LNCaP clone FGC (cell line): ENCODE measurements around the gene SPACA6.
"Not testable (repeated sequence)": the region's sequence is repeated elsewhere in the genome, so short reads cannot be mapped to it uniquely, and the experiment has no call there.

ENCODE experiments used
- DNase-seq: peaks from one replicate; pipeline ENCODE4 v3.0.0-alpha.2; 2011; ENCODE audit warnings: low read depth
- H3K4me3 ChIP-seq: 2 replicates; pipeline ENCODE4 v1.5.1; 2011; ENCODE audit warnings: mild to moderate bottlenecking, low read depth, low read length, control low read depth
- TF ChIP-seq, protein P1 (sequence below): IDR thresholded peaks from 2 replicates; pipeline ENCODE4 v1.5.1; 2012; ENCODE audit warnings: mild to moderate bottlenecking; ENCODE audit not compliant: control insufficient read depth, insufficient read depth; ENCODE audit errors: extremely low read depth

The SPACA6 gene

DNA sequence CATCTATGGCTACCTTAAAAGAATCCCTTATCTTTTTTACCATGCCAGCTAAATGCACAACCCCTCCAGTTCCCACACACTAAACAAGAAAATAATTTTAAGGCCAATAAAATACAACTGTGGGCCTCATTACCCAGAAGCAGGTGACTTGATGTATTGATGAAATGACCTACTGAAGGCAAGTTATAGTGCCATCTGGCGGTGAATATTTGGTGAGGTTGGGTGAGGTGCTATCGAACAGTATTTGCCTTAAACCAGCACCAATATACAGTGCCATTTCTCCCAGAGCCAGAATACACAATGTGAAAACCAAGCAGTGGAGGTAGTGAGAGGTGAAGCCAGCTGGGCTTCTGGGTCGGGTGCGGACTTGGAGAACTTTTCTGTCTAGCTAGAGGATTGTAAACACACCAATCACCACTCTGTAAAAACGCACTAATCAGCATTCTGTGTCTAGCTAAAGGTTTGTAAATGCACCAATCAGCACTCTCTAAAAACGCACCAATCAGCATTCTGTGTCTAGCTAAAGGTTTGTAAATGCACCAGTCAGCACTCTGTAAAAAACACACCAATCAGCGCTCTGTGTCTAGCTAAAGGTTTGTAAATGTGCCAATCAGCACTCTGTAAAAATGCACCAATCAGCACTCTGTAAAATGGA is 17.1 kb upstream of the SPACA6 start:
- not testable (repeated sequence) for H3K4me3 ChIP-seq, DNase-seq
- TF ChIP-seq, protein P1, sequence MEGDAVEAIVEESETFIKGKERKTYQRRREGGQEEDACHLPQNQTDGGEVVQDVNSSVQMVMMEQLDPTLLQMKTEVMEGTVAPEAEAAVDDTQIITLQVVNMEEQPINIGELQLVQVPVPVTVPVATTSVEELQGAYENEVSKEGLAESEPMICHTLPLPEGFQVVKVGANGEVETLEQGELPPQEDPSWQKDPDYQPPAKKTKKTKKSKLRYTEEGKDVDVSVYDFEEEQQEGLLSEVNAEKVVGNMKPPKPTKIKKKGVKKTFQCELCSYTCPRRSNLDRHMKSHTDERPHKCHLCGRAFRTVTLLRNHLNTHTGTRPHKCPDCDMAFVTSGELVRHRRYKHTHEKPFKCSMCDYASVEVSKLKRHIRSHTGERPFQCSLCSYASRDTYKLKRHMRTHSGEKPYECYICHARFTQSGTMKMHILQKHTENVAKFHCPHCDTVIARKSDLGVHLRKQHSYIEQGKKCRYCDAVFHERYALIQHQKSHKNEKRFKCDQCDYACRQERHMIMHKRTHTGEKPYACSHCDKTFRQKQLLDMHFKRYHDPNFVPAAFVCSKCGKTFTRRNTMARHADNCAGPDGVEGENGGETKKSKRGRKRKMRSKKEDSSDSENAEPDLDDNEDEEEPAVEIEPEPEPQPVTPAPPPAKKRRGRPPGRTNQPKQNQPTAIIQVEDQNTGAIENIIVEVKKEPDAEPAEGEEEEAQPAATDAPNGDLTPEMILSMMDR = peak; percentile 48

DNA sequence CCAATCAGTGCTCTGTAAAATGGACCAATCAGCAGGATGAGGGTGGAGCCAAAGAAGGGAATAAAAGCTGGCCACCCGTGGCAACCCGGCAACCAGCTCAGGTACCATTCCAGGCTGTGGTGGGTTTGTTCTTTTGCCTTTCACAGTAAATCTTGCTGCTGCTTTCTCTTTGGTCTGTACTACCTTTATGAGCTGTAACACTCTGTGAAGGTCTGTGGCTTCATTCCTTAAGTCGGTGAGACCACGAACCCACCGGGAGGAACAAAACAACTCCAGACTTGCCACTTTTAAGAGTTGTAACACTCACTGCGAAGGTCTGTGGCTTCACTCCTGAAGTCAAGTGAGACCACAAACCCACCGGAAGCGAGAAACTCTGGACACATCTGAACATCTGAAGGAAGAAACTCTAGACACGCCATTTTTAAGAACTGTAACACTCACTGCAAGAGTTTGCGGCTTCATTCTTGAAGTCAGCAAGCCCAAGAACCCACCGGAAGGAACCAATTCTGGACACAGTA is 16.5 kb upstream of the SPACA6 start:
- no peak overlapping the region for H3K4me3 ChIP-seq
- TF ChIP-seq, protein P1 = no peak

DNA sequence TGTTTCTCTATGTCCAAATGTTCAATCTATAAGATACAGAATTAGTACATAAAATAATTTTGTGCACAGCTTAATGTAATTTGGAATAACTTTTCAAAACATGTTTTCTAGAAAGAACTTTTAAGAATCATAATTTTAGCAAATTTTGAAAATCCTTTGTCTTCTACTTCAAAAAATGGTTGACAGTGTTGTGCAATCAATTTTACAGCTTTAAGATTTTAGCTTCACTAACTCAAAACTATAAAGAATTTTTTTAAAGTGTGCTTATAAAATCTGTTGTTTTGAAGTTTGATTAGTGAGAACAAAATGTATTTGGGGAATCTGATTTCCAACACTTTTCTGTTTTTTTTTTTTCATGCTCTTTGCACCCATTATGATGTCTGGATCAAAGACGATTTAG is 12.7 kb upstream of the SPACA6 start:
- H3K4me3 ChIP-seq = no peak overlapping the region
- TF ChIP-seq, protein P1 = no peak
- DNase-seq = no peak

More for the DNA sequence above, 16.5 kb upstream of the SPACA6 start:
- DNase-seq = no peak

DNA sequence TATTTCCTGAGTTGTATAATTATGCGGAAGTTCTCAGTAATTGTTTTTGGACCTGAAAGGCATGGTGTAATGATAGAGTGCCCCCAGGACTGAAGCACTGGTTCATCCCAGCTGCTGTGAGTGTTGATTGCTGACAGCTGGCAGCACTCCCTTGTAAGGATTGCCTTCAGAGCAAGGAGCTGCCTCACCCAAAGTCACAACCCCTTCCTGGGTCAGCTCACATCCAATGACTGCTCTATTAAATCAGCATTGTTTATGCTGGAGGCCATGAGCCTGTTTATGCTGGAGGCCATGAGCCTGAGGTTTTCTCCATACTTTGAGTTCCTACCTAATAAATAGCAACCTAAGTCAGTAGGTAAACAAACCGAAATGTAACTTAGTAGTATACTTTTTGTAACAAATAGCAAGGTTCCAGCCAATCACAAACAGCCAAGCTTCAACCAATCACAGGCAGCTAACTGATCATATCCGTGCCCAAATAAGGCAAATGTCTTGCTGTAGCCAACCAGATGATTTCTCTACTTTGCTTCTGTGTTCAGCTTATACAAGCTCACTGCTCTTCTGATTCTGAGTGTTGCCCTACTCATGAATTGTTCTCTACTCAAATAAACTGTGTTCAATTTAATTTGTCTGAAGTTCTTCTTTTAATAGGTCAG is 11.7 kb upstream of the SPACA6 start:
- TF ChIP-seq, protein P1 = no peak
- no peak for DNase-seq
- H3K4me3 ChIP-seq = no peak overlapping the region

DNA sequence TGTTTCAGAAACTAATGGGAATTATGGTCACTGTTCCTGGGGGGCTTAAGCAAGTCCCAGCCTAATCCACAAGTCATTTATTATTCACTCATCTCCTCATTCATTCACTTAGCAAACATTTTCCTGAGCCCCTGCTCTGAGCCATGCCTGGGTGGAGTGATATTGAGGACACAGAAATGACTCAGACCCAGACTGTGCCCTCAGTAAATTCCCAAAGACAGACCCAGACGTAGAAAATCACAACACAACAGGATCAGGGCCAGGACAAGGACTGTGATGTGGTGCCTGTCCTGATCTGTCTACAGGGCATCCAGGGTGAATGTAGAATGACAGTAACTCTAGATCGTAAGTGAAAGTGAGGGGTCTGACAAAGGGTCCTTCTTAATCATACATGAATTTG is 7.0 kb upstream of the SPACA6 start:
- TF ChIP-seq, protein P1 = no peak
- H3K4me3 ChIP-seq = no peak overlapping the region
- no peak for DNase-seq

DNA sequence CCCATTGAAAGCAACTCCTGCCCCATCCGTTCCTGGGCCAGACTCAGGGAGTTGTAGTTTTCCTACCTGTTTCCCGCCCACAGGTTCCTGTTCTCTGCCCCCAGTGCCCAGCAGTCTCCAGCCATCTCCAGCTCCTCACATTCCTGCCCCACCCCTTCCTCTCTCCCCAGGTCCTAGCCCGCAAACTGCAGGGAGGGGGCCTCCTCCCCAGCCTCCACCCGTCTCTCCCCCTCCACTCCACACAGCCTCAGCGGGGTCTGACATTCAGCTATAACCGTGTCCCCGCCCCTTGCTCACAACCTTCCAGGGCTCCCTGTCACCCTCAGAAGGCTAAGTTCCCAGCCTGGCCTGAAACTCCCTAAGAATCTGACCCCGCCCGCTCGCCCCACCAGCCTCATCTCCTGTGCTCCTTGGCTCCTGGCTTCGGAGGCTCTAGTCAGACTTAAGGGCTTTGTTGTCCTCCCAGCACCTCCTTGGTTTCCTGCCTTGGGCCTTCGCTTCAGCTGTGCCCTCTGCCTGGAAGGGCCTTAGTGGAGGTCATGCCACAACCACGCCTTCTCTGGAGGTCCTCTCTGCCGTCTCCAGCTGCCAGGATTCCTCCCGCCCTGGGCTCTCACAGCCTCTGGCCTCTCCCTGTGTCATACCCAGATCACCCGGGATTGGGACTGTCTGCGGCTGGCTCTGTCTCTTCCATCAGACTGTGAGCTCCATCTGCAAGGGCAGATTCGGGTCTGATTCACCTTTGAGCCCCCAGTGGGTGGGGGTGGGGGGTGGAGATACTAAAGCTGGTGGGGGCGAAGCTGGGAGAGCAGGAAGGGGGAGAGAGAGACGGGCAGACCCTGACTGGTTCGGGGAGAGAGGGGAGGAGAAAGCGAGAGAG is 5.1 kb upstream of the SPACA6 start:
- peak overlapping the region; percentile 87 for H3K4me3 ChIP-seq
- no peak for DNase-seq
- TF ChIP-seq, protein P1 = no peak
